GM19468 (cell line): ENCODE data around the gene TOP2A.

Source experiments
- ATAC-seq: cut with Tn5 transposase; IDR thresholded peaks from one replicate; pipeline ENCODE4 v1.9.1; 2021; ENCODE audit warnings: mild to moderate bottlenecking, moderate library complexity, moderate number of reproducible peaks; ENCODE audit not compliant: unreplicated experiment; ENCODE audit errors: extremely low read depth

Gene TOP2A

DNA sequence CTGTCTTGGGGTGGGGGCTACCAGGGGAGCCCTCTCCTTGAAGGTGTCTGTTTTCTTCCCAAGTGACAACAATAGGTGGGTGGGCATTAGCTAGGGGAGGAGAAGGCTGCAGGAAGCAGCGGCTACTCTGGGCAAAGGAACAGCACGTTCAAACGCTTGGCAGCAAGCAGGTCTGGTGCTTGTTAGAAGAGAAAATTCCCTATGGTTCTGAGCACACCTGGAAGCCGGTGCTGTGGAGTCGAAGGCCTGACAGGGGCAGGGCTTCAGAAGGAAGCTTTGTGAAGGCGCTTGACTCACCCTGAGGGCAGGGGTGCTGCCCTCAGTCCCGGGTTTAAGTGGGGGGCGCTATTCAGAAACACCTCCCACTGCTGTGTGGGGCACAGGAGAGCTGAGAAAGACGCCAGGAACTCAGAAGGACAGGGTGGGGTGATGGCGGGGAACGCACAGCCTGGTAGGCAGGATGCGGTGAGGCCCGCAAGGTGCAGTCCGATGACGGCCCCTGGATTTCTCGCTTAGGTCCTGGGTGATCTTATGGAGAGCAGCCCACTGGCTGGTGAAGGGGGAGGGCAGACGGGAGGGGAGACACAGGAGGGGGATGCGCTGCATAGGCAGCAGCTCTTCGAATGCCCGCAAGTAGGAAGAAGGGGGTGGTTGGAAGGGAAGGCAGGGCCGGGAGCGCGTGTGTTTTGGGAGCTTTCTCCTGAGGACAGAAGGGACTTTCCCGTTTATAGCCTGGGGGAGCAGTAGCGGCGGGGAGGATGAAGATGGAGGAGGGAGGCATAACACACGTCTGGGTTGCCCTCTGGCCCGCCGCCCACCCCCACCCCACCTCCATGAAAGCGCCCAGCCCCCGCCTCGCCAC, 56.4 kb downstream of the TOP2A start:
- ATAC-seq = no peak

DNA sequence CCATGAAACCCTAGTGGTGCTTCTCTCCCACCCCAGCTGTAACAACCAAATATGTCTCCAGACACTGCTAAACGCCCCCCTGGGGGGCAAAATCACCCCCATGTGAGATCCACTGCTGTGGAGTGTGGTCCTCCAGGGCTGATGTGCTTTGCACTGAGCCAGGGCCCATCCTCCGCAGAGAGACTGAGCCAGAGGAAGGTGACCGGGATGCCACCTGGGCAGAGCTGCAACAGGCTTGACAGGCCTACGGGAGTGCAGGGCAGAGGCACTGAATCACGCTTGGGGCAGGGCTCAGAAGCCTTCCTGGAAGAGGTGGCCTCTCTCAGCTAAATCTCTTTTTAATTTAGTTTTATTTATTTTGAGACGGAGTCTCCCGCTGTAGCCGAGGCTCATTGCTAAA, 57.6 kb downstream of the TOP2A start:
- no peak for ATAC-seq

DNA sequence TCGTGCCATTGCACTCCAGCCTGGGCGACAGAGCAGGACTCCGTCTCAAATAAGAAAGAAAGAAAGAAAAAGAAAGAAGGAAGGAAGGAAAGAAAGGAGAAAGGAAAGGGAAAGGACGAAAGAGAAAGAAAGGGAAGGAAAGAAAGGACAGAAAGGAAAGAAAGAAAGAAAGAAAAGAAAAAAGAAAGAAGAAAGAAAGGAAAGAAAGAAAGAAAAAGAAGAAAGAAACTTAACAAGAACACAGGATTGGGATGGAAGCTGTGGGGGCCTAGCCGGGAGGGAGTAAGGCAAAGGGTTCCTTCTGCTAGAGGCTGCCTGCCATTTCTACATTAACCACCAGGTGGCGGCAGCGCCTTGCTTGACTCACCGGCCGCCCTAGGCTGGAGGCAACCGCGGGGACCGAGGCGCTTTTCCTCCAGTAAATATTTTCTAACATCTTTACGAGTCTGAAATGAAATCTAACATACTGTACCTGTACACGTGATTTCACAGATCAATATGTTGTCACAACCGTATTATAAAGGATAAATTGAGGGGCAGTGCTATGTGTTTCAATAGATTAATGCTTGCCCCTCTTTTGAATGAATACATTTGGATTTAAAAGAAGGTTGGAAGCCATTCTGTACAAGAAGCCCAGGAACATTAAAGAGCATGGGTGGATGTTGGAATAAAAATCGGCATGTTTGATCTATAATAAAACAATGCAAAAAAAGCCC, 59.2 kb downstream of the TOP2A start:
- no peak for ATAC-seq

DNA sequence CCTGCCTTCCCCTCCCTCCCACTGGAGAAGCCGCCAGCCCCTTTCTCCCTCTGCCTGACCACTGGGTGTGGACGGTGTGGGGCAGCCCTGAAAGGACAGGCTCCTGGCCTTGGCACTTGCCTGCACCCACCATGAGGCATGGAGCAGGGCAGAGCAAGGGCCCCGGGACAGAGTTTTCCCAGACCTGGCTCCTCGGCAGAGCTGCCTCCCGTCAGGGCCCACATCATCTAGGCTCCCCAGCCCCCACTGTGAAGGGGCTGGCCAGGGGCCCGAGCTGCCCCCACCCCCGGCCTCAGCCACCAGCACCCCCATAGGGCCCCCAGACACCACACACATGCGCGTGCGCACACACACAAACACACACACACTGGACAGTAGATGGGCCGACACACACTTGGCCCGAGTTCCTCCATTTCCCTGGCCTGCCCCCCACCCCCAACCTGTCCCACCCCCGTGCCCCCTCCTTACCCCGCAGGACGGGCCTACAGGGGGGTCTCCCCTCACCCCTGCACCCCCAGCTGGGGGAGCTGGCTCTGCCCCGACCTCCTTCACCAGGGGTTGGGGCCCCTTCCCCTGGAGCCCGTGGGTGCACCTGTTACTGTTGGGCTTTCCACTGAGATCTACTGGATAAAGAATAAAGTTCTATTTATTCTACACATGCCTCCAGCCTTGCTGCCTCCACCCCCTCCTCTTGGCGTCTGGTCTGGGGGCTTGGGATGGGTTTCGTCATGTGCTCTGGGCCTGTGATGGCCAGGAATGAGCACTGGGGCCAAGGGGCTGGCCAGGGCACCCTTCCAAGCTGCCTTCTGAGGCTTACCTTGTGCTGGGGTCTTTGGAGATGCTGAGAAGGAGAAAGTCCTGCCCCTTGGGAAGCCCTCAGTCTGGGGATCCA, 60.5 kb downstream of the TOP2A start:
- no peak for ATAC-seq

DNA sequence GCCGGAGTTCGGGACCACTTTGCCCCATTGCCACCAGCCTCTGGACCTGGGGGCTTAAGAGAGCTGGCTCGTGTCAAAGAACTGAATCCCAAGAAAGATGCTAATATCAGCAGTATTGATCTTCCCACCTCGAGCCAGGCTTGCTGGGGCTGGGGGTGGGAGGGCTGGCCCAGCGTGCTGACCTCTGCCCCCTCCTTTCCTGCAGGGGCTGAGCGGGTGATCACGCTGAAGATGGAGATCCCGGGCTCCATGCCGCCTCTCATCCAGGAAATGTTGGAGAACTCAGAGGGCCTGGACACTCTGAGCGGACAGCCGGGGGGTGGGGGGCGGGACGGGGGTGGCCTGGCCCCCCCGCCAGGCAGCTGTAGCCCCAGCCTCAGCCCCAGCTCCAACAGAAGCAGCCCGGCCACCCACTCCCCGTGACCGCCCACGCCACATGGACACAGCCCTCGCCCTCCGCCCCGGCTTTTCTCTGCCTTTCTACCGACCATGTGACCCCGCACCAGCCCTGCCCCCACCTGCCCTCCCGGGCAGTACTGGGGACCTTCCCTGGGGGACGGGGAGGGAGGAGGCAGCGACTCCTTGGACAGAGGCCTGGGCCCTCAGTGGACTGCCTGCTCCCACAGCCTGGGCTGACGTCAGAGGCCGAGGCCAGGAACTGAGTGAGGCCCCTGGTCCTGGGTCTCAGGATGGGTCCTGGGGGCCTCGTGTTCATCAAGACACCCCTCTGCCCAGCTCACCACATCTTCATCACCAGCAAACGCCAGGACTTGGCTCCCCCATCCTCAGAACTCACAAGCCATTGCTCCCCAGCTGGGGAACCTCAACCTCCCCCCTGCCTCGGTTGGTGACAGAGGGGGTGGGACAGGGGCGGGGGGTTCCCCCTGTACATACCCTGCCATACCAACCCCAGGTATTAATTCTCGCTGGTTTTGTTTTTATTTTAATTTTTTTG, 61.6 kb downstream of the TOP2A start:
- ATAC-seq = no peak

DNA sequence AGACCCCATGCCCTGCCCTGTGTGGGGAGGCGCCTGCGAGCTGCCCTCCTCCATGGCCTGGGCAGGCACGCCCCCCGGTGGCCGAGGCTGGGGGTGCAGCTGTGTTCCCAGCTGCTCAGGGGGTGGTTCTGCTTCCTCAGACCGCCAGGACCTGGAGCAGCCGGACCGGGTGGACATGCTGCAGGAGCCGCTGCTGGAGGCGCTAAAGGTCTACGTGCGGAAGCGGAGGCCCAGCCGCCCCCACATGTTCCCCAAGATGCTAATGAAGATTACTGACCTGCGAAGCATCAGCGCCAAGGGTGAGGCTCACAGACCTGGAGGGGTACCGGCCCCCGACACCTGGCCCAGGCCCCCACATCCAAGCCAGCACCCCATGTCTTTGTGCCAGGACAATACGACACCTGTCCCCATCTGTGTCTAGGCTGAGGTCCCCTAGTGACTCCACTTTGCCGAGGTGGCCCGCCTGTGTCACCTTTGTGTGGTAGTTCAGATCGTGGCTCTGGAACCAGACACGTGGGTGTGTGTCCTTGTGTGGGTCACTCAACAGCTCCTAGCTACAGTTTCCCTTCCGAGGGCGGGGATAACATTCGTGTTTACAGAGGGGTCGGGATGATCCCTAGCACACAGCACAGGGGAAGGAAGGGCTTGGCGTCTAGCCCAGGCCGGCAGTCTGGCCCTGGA, 62.4 kb downstream of the TOP2A start:
- no peak for ATAC-seq

DNA sequence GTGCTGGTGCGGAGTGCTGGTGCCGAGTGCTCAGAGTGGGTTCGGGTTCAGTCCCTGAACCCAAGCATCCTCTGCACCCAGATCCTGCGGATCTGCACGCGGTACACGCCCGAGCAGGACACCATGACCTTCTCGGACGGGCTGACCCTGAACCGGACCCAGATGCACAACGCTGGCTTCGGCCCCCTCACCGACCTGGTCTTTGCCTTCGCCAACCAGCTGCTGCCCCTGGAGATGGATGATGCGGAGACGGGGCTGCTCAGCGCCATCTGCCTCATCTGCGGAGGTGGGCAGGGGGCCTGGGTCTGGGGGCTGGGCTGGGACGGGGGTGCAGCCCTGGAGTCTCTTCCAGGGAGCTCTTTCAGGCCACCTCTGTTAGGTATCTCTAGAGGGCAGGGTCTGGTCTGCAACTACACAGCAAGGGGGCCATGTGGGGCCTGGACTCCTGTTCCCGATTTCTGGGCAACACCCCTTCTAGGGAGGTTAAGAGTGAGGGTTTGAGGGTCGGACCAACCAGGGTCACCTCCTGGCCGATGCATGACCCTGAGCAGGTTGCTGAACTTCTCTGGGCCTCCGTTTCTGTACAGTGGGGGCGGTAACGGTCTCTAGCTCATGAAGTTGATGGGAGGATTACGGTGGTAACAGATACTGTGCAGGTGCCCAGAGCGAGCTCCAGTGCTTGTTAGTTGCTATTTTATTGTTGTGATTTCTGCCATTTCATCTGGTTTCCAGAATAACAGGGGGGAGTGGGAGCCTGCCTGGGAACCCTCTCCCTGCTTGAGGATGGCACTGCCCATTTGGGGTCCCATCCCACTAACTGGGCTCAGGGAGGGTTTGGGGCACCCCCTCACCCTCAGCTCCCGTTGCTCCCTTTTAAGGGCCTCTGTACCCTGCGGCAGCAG, 63.2 kb downstream of the TOP2A start:
- ATAC-seq = no peak

DNA sequence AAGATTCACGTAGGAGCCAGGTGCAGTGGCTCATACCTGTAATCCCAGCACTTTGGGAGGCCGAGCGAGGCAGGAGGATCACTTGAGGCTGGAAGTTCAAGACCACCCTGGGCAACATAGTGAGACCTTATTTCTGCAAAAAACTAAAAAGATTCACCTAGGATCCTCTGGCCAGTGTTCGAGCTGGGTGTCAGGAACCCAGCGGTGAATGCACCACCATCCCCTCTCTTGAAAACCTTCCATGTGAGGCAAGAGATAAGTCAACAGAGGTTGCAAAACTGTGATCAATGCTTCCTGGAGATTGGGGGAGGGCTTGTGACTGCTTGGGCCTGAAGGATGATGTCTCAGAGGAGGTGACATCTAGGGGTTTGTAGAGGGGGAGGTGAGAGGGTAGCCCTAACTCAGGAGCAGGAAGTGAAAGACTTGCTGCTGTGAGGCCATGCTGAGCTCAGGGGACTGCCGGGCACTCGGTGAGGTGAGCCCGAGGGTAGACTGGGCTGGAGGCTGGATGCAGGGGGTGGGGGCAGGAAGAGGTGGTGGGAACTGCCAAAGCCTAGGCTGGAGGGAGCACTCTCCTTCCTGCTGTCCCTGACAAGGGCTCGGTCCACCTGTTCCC, 64.8 kb downstream of the TOP2A start:
- ATAC-seq = no peak

DNA sequence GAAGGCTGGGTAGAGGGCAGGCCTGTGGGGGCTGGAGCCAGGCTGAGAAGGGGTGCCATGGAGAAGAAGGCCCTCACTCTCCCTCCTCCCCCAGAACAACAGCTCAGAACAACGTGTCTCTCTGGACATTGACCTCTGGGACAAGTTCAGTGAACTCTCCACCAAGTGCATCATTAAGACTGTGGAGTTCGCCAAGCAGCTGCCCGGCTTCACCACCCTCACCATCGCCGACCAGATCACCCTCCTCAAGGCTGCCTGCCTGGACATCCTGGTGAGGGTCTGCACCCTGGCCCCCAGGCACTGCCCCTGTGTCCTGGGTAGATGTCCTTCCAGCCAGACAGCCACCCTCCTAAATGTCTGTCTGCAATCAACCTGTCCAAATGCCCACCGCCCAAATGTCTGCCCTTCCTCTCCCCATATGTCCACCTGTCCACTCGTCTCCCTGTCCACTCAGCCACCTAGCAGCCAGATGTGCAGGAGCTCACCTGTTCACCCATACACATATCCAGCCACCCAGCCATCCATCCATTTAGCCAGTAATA, 65.4 kb downstream of the TOP2A start:
- ATAC-seq = no peak

DNA sequence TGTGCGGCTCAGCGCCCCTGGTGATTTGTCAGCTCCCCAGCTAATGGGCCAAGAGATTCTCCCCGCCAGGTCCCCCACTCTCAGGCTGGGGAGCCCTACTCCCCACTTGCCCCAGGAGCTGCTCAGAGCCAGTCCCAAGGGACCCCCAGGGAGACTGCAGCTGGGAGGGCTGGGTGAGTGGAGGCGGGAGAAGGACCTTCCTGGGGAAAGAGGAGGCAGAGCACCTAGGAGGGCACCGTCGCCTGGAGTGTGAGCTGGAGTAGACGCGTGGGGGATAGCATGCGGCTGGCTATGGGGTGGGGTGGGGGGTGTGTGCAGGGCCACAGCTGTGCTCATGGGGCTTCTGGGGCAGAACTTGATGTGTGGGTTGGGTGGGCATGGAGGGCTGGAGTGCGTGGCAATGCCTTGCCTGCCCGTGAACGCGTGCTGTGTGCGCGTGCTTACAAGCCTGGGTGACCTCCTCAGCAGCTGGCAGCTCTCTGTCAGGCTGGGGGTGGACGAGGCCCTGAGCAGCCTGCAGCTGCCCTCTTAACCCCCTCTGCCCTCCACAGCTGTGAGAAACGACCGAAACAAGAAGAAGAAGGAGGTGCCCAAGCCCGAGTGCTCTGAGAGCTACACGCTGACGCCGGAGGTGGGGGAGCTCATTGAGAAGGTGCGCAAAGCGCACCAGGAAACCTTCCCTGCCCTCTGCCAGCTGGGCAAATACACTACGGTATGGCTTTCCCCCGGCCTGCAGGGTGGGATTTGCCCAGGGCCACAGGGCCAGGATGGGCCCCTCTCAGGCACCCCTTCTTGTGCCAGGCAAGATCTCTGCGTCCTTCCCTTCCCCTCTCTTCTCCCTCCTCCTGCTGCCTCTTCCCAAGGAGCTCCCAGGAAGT, 66.1 kb downstream of the TOP2A start:
- ATAC-seq = no peak

DNA sequence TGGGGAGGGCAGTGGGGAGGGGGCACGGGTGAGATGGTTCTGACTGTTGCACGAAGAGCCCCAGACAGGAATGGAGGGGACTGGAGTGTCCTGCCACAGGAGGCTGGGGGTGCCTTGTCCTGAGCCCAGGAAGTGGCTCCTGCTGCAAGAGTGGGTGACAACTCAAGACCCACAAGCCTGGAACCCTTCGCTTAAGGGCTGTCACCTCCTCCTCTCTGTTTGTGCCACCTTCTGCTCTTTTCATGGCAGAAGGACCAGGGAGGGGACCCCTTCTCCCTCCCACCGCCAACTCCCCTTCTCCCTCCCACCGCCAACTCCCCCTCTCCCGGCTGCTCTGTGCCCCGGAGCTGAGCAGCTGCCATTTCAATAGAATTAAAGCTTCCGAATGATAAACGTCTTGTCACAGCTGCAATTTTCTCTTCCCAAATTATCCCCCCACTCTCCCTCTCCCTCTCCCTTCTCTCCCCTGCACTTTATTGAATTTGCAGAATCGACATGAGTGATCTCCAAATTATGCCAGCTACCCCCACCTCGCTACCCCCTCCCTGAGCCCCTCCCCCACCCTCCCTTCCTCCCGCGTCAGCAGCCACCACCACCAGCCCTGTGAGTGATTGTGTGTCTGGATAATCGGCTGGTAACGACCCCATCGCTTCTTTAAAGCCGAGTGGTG, 66.9 kb downstream of the TOP2A start:
- no peak for ATAC-seq

DNA sequence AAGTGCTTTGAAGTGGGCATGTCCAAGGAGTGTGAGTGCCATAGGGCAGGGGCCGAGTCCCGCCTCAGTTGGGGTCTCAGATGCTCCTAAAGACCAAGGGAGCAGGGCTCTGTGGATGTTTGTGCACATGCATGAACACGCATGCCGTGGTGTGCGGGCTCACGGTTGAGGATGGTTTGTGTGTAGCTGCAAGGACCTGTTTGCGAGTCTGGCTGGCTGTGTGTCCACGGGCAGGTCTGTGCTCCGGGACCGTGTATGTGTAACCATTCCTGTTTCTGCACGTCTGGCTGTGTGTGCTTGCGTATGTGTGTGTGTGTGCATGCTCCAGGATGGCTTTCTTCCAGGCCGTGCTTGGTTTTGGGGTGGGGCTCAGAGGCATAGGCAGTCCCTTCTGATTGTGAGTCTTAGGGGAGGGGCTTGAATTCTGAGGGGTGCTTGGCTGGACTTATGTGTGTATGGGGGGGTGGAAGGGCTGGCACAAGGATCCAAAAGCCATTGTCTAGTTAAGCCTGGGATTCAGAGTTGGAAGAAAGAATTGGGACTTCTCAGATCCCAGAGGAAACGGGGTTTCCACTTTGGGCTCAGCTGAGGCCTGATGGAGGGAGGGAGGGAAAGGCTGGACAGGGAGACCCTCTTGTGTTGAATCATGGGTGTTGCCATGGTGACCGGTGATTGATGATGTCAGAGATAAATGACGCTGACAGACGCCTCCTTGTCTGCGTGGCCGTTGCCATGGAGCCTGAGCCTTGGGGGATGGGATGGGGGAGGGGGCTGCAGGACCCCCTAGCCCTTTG, 67.6 kb downstream of the TOP2A start:
- ATAC-seq = no peak

DNA sequence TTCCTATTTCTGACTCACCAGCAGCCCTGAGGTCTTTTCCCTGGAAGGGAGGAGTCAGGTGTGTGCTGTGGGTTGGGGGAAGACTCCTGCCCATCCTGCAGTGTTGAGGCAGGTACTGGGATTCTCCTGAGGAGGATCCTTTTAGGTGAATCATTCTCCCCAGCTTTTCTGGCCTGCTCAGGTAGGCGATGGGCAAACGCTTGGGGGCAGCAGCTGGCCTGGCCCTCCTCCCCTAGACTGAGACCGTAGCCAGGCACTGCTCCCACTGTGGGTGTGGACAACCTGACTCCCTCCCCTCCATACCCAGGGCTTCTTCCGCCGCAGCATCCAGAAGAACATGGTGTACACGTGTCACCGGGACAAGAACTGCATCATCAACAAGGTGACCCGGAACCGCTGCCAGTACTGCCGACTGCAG, 68.2 kb downstream of the TOP2A start:
- ATAC-seq = no peak

DNA sequence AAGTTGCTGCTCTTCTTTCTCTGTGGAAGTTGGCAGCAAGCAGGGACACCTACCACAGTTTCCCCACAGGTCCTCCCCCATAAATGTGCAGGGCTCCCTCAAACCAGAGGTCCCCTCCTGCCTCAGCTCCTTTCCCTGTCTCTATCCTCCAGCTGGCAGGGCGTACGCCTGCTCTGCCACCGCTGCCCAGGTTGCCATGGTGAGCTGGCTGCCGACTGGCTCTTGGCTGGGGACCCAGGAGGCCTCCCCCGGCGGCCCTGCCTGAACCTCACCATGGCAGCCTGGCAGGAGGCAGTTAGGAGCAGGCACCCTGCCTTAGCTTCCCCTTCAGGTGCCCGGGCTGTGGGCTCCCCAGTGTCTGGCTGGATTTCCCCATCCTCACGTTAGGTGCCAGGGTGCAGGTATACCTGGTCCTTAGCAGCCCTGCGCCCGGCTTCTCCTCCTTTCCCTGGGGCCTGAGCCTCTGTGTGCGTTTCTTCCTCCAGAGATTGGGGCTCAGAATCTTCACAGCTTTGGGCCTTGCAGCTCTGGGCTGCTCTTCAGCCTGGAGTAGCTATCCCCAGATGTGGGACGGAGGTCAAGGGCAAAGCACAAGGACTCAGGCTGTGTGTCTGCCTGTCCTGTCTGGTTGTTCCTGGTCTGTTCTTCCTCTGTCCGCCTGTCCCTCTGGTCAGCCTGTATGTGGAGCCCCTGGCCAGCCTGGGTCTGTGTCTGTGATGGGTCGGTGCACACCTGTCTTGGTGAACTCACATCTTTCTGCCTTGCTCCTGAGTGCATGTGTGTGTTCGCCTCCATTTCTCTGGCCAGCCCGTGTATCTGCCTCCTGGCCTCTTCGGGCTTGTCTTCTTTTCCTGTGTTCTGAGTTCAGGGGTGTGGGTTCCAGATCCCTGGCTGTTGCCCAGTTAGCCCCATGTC, 68.9 kb downstream of the TOP2A start:
- no peak for ATAC-seq
